ENCODE measurements around the gene PARVA. TPM values are rescaled to one million over a fixed set of nuclear protein-coding genes. Genes with fewer than 3 reads are reported as not detected.

The PARVA gene
- total and polyA plus RNA-seq, 7 donors: 15.7 to 195 (median 110) TPM

- H3K4me1 ChIP-seq: peaks cover 0 to 52% (median 33%) of the 10 kb centered on the region in 4 donors
- no peaks in the 10 kb centered on the region for H3K9me3 ChIP-seq
- no peak for DNase-seq
- TF ChIP-seq POLR2A (IDR thresholded peaks at IDR 0.05): no peak
- TF ChIP-seq POLR2AphosphoS5 (IDR thresholded peaks at IDR 0.05): peak in 3 of 4 donors; percentile 38 to 45 (median 45)
- no peak overlapping the region for H3K4me3 ChIP-seq
- peaks cover 9 to 84% (median 30%) of the 10 kb centered on the region in 4 donors for H3K36me3 ChIP-seq
- no peaks in the 10 kb centered on the region for H3K27me3 ChIP-seq
- H3K27ac ChIP-seq: peak overlapping the region; percentile 54 to 69 (median 66)
- intact Hi-C loops (cut with DNase I): no loop called here
- WGBS, 2 donors: 61 to 79% methylated on average over 4 of the region's 4 CpGs
These were observed 130.9 kb downstream of the PARVA start for GRCh38 chr11:12508151-12508751.

- WGBS, 2 donors: 86 to 89% methylated on average over 5 of the region's 5 CpGs
- no peak overlapping the region for H3K4me3 ChIP-seq
- no peak for TF ChIP-seq POLR2AphosphoS5 (IDR thresholded peaks at IDR 0.05)
- TF ChIP-seq, protein P1, sequence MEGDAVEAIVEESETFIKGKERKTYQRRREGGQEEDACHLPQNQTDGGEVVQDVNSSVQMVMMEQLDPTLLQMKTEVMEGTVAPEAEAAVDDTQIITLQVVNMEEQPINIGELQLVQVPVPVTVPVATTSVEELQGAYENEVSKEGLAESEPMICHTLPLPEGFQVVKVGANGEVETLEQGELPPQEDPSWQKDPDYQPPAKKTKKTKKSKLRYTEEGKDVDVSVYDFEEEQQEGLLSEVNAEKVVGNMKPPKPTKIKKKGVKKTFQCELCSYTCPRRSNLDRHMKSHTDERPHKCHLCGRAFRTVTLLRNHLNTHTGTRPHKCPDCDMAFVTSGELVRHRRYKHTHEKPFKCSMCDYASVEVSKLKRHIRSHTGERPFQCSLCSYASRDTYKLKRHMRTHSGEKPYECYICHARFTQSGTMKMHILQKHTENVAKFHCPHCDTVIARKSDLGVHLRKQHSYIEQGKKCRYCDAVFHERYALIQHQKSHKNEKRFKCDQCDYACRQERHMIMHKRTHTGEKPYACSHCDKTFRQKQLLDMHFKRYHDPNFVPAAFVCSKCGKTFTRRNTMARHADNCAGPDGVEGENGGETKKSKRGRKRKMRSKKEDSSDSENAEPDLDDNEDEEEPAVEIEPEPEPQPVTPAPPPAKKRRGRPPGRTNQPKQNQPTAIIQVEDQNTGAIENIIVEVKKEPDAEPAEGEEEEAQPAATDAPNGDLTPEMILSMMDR (IDR thresholded peaks at IDR 0.05): no peak
- TF ChIP-seq POLR2A (IDR thresholded peaks at IDR 0.05): no peak
- TF ChIP-seq EP300 (IDR thresholded peaks at IDR 0.05): no peak
- no peaks in the 10 kb centered on the region for H3K27me3 ChIP-seq
- no peaks in the 10 kb centered on the region for H3K9me3 ChIP-seq
- H3K4me1 ChIP-seq: peaks cover 0 to 46% (median 25%) of the 10 kb centered on the region in 4 donors
- peaks cover 12 to 84% (median 28%) of the 10 kb centered on the region in 4 donors for H3K36me3 ChIP-seq
- intact Hi-C loops (cut with DNase I): no loop called here
- peak overlapping the region; percentile 1 to 69 (median 55) for H3K27ac ChIP-seq
- no peak for DNase-seq
These were observed 132.0 kb downstream of the PARVA start for GRCh38 chr11:12509371-12509770.

DNA sequence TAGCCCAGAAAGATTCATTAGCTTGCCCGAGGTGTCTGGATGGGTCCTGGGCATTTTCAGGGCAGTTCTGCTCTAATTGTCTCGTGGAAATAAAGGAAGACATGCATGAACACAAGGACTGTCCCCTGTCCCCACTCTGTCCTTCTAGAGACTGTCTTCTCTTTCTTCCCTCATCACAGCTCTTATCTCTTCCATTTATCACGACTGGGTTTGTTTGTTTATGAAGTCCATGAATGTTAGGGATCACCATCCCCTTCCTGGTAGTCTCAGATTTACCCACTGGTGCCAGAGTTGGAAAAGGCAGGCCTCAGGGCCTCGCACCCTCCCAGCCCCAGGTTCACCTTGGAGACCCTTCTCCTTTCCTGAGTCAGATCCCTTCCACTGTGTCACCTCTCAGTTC lies 134.8 kb downstream of the PARVA start:
- Histone ChIP-seq H3K4me1 (peaks cover 0 to 25% (median 5%) of the 10 kb centered on the region in 4 donors), H3K27me3 (no peaks in the 10 kb centered on the region), H3K27ac (peak overlapping the region in 2 of 4 donors; percentile 36 to 50), H3K36me3 (peaks cover 6 to 94% (median 33%) of the 10 kb centered on the region in 4 donors), H3K9me3 (no peaks in the 10 kb centered on the region), H3K4me3 (no peak overlapping the region)
- WGBS, 2 donors: 73% methylated on average over 4 of the region's 4 CpGs
- intact Hi-C loops (cut with DNase I): loop anchor here (5.0 kb wide), 1 partner anchor 180 kb away; no protein-coding TSS in a partner anchor
- TF ChIP-seq, protein P1 (IDR thresholded peaks at IDR 0.05): no peak
- no peak for TF ChIP-seq POLR2A (IDR thresholded peaks at IDR 0.05)
- no peak for TF ChIP-seq POLR2AphosphoS5 (IDR thresholded peaks at IDR 0.05)
- no peak for TF ChIP-seq EP300 (IDR thresholded peaks at IDR 0.05)
- no peak for DNase-seq

DNA sequence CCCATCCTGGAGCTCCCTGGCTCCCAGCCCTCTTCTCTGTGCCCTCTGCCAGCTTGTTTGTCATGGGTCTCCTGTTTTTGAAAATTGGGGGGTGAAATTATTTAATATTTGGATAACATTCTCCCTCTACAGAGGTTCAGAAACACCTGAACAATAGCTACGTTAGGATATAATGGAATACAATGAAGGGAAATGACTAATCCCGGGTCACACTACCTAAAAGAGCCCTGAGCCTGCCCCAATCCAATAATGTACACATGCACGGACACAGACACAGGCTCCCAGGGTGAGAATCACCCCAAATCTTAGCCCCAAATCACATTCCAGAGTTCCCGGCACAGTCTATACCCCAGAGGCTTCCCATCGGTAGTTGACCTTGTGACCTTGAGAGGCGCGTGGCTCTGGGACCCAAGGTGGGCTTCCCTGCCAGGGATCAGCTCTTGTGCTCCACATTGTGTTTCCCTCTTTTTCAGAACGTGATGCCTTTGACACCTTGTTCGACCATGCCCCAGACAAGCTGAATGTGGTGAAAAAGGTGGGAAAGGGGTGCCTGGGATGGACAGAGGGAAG lies 135.5 kb downstream of the PARVA start:
- TF ChIP-seq POLR2A (IDR thresholded peaks at IDR 0.05): no peak
- no peak for TF ChIP-seq POLR2AphosphoS5 (IDR thresholded peaks at IDR 0.05)
- TF ChIP-seq, protein P1 (IDR thresholded peaks at IDR 0.05): no peak
- TF ChIP-seq EP300 (IDR thresholded peaks at IDR 0.05): no peak
- intact Hi-C loops (cut with DNase I): loop anchor here (5.0 kb wide), 1 partner anchor 181 kb away; no protein-coding TSS in a partner anchor
- no peak overlapping the region for H3K4me3 ChIP-seq
- DNase-seq: no peak
- peak overlapping the region in 2 of 4 donors; percentile 36 to 50 for H3K27ac ChIP-seq
- H3K27me3 ChIP-seq: no peaks in the 10 kb centered on the region
- H3K36me3 ChIP-seq: peaks cover 3 to 95% (median 37%) of the 10 kb centered on the region in 4 donors
- H3K9me3 ChIP-seq: no peaks in the 10 kb centered on the region
- WGBS, 2 donors: 86 to 88% methylated on average over 9 of the region's 9 CpGs
- peaks cover 0 to 17% (median 0%) of the 10 kb centered on the region in 4 donors for H3K4me1 ChIP-seq

- 87 to 94% methylated on average over 4 of the region's 4 CpGs for WGBS, 2 donors
- no peaks in the 10 kb centered on the region for H3K9me3 ChIP-seq
- peaks cover 3 to 98% (median 36%) of the 10 kb centered on the region in 4 donors for H3K36me3 ChIP-seq
- peaks cover 0 to 19% (median 14%) of the 10 kb centered on the region in 4 donors for H3K4me1 ChIP-seq
- TF ChIP-seq POLR2A (IDR thresholded peaks at IDR 0.05) (no peak), EP300 (IDR thresholded peaks at IDR 0.05) (no peak)
- TF ChIP-seq, protein P1 (IDR thresholded peaks at IDR 0.05): no peak
- DNase-seq: peak; percentile 62
- intact Hi-C loops (cut with DNase I): no loop called here
- H3K27me3 ChIP-seq: no peaks in the 10 kb centered on the region
- peak overlapping the region in 3 of 4 donors; percentile 2 to 50 (median 46) for H3K27ac ChIP-seq
- H3K4me3 ChIP-seq: no peak overlapping the region
These were observed 139.2 kb downstream of the PARVA start for GRCh38 chr11:12516387-12517105.

All from sigmoid colon (tissue), 7 donors.